Activated B cell treated with CpG ODN at 0.5 μM for 24 hours (primary cell): ENCODE measurements around the gene GNB3. TPM values are rescaled to one million over a fixed set of nuclear protein-coding genes. Genes with fewer than 3 reads are reported as not detected.

Experiments
- ATAC-seq: fragments of 200-7000 bp; cut with Tn5 transposase; one replicate; pipeline ENCODE4 v1.10.0; 2021; ENCODE audit warnings: low read depth, mild to moderate bottlenecking, moderate library complexity
- CTCF ChIA-PET: fragments of 350-600 bp; sonication (Branson Sonifier 250); formaldehyde crosslinking; loops from one replicate; lab custom pipeline; 2021; ENCODE audit warnings: antibody characterized with exemption; lab: Charles Lee
- POLR2A ChIA-PET: fragments of 350-600 bp; sonication (Branson Sonifier 250); formaldehyde crosslinking; loops from one replicate; lab custom pipeline; 2021; ENCODE audit warnings: antibody characterized with exemption; lab: Charles Lee
- DNase-seq: peaks from one replicate; pipeline ENCODE4 v3.0.0; 2022
- H3K27ac Mint-ChIP-seq: one replicate; pipeline ENCODE4 v1.8.0; 2020; ENCODE audit warnings: mixed read lengths
- H3K27me3 Mint-ChIP-seq: one replicate; pipeline ENCODE4 v1.8.0; 2021; ENCODE audit warnings: mixed read lengths
- H3K36me3 Mint-ChIP-seq: one replicate; pipeline ENCODE4 v1.8.0; 2021; ENCODE audit warnings: low read depth, mixed read lengths
- H3K4me1 Mint-ChIP-seq: one replicate; pipeline ENCODE4 v1.8.0; 2021; ENCODE audit warnings: mixed read lengths
- H3K4me3 Mint-ChIP-seq: one replicate; pipeline ENCODE4 v1.8.0; 2020; ENCODE audit warnings: mild to moderate bottlenecking, mixed read lengths
- H3K9me3 Mint-ChIP-seq: one replicate; pipeline ENCODE4 v1.8.0; 2020; ENCODE audit warnings: mixed read lengths
- intact Hi-C: fragments of 100-400 bp; cut with micrococcal nuclease; formaldehyde crosslinking; loops from one replicate; pipeline ENCODE4 v1.15.1; 2024
- total RNA-seq: library from RNA; stranded (reverse); gene quantifications from 2 replicates; pipeline ENCODE4 v1.2.3, GENCODE V29; 2022
- TF ChIP-seq, protein P1 (sequence below): fragments of 200-600 bp; IDR thresholded peaks from one replicate; pipeline ENCODE4 v1.8.0; 2022; ENCODE audit warnings: antibody characterized with exemption, mild to moderate bottlenecking

GNB3 gene
- total RNA-seq, 1 donor from 2014 or later = 0.60 TPM

DNA sequence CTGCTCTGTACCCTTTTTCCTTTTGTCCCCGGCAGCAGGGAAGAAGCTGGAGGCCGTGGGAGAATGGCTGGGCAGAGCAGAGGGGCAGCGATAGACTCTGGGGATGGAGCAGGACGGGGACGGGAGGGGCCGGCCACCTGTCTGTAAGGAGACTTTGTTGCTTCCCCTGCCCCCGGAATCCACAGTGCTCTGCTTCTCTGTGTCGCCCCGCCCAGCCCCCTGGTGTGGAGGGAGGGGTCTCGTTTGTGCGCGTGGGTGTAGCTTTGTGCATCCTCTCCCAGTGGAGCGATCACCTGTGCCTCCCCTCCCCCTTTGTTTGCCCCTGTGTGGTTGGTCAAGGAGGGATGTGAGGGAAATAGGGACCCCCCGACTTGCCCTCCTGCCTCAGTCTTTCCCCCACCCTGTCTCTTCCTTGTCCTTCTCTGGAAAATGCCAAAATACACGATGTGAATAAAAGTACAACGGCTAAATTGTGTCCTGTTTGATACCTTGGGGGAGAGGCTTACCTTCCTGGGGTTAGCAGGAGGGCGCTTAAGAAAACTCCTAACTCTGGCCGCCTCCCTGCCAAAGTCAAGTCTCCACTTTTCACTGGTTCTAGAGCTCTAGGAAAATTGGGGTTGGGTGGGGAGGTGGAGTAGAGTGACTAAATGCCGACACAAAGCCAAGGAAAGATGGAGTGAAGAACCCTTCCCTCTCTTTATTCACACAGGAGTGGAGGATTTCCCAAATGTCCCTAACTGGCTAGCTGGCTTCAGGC lies 25.6 kb downstream of the GNB3 start:
- no peak for DNase-seq
- H3K9me3 Mint-ChIP-seq = no peaks in the 10 kb centered on the region
- no peak for ATAC-seq
- peak overlapping the region; percentile 89 for H3K4me3 Mint-ChIP-seq
- intact Hi-C loops = loop anchor here (2.0 kb wide), 1 partner anchor 772 kb away; no protein-coding TSS in a partner anchor
- H3K4me1 Mint-ChIP-seq = peaks cover 40% of the 10 kb centered on the region
- no peaks in the 10 kb centered on the region for H3K27me3 Mint-ChIP-seq
- peak overlapping the region; percentile 84 for H3K27ac Mint-ChIP-seq
- TF ChIP-seq, protein P1, sequence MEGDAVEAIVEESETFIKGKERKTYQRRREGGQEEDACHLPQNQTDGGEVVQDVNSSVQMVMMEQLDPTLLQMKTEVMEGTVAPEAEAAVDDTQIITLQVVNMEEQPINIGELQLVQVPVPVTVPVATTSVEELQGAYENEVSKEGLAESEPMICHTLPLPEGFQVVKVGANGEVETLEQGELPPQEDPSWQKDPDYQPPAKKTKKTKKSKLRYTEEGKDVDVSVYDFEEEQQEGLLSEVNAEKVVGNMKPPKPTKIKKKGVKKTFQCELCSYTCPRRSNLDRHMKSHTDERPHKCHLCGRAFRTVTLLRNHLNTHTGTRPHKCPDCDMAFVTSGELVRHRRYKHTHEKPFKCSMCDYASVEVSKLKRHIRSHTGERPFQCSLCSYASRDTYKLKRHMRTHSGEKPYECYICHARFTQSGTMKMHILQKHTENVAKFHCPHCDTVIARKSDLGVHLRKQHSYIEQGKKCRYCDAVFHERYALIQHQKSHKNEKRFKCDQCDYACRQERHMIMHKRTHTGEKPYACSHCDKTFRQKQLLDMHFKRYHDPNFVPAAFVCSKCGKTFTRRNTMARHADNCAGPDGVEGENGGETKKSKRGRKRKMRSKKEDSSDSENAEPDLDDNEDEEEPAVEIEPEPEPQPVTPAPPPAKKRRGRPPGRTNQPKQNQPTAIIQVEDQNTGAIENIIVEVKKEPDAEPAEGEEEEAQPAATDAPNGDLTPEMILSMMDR = no peak
- H3K36me3 Mint-ChIP-seq = peaks cover 67% of the 10 kb centered on the region
- CTCF ChIA-PET = interaction anchor here (0.6 to 3.4 kb wide), 3 partner anchors 14 to 25 kb away, joined by 3 to 34 read pairs (median 6); partner anchors contain the start of genes CDCA3 and USP5
- POLR2A ChIA-PET = interaction anchor here (0.8 to 11.1 kb wide), 11 partner anchors 11 to 273 kb away, joined by 3 to 190 read pairs (median 5); partner anchors contain the start of genes C12orf57, CDCA3, COPS7A and MLF2

DNA sequence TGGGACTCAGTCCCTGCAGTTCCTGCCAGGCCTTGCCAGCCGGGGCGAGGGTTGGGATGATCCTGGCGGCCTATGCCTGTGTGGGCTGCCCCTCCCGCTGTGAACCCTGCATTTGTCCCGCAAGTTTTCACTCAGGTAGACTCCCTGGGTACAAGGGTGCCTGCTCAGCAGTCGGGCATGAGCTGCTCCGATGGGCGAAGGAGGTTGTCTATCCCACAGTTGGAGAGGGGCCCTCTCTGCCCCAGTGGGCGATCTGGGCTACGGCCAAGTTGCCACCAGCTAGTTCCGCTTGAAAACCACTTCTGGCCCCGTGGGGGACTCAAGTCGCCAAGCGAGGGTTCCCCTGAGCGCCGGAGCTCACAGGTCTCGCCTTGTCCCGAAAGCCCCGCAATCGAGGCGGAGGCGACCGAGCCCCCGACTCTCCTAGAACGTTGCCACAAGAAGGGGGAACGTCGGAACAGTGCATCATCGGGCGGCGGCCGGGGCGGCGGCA lies 26.2 kb downstream of the GNB3 start:
- Mint-ChIP-seq H3K27me3 (no peaks in the 10 kb centered on the region), H3K4me1 (peaks cover 46% of the 10 kb centered on the region), H3K27ac (peak overlapping the region; percentile 84), H3K9me3 (no peaks in the 10 kb centered on the region), H3K36me3 (peaks cover 66% of the 10 kb centered on the region), H3K4me3 (peak overlapping the region; percentile 89)
- ChIA-PET CTCF (interaction anchor here (1.6 to 3.4 kb wide), 3 partner anchors 14 to 71 kb away, joined by 4 to 34 read pairs (median 6); partner anchors contain the start of genes CDCA3 and USP5), POLR2A (interaction anchor here (0.8 to 11.1 kb wide), 17 partner anchors 8 to 374 kb away, joined by 3 to 190 read pairs (median 5); partner anchors contain the start of genes C12orf57, CDCA3, COPS7A and MLF2)
- ATAC-seq (no peak), DNase-seq (no peak)
- intact Hi-C loops = loop anchor here (1.0 to 2.0 kb wide), 3 partner anchors 15 to 772 kb away; partner anchors contain the start of genes LPCAT3 and USP5
- TF ChIP-seq, protein P1 = no peak

DNA sequence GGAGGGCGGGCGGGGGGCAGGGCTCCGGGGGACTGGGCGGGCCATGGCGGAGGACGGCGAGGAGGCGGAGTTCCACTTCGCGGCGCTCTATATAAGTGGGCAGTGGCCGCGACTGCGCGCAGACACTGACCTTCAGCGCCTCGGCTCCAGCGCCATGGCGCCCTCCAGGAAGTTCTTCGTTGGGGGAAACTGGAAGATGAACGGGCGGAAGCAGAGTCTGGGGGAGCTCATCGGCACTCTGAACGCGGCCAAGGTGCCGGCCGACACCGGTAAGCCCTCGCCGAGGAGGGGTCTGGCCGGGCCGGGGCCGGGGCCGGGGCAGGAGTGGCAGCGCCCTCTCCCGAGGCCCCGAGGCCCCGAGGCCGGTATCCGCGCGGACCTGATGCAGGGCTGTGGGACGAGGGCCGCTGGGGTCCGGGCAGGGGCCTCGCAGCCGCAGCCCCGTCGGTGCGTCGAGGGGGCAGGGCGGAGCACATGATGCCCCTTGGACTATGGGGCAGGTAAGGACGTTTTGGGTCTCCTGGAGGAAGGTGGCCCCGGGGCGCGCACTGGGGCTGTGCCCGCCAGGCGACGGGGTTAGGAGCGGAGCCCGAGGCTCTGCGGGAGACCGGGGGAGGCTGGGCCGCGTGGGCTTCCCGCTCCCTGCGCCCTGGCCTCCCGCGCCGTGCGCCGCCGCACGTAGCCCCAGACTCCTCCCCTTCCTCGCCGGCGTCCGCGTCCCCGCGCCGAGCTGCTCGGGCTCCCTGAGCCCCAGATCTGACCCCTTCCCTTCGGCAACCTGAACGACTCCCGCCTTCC lies 26.9 kb downstream of the GNB3 start, which contains the start of gene TPI1:
TSS of gene TPI1 (plus strand) at position 119 of the 798 bp plus-strand sequence. CDS start at position 155, 36 bp downstream.
- TF ChIP-seq, protein P1 = no peak
- intact Hi-C loops = loop anchor here (1.0 to 2.0 kb wide), 3 partner anchors 15 to 771 kb away; partner anchors contain the start of genes LPCAT3 and USP5
- peak within 1 kb of the TSS; percentile 84 for H3K27ac Mint-ChIP-seq
- H3K9me3 Mint-ChIP-seq = no peaks in the 10 kb centered on the region
- H3K4me3 Mint-ChIP-seq = peak within 1 kb of the TSS; percentile 89
- CTCF ChIA-PET = interaction anchor here (0.6 to 3.4 kb wide), 6 partner anchors 15 to 241 kb away, joined by 4 to 34 read pairs (median 8); partner anchors contain the start of genes C1RL, CDCA3, MLF2 and USP5
- no peaks in the 10 kb centered on the region for H3K27me3 Mint-ChIP-seq
- POLR2A ChIA-PET = interaction anchor here (0.6 to 11.1 kb wide), 22 partner anchors 9 to 424 kb away, joined by 3 to 190 read pairs (median 3); partner anchors contain the start of genes C12orf57, CDCA3, COPS7A and EMG1
- peaks cover 51% of the 10 kb centered on the region for H3K4me1 Mint-ChIP-seq
- H3K36me3 Mint-ChIP-seq = peaks cover 66% of the 10 kb centered on the region
- DNase-seq (peak; percentile 65), ATAC-seq (peak; percentile 78)

DNA sequence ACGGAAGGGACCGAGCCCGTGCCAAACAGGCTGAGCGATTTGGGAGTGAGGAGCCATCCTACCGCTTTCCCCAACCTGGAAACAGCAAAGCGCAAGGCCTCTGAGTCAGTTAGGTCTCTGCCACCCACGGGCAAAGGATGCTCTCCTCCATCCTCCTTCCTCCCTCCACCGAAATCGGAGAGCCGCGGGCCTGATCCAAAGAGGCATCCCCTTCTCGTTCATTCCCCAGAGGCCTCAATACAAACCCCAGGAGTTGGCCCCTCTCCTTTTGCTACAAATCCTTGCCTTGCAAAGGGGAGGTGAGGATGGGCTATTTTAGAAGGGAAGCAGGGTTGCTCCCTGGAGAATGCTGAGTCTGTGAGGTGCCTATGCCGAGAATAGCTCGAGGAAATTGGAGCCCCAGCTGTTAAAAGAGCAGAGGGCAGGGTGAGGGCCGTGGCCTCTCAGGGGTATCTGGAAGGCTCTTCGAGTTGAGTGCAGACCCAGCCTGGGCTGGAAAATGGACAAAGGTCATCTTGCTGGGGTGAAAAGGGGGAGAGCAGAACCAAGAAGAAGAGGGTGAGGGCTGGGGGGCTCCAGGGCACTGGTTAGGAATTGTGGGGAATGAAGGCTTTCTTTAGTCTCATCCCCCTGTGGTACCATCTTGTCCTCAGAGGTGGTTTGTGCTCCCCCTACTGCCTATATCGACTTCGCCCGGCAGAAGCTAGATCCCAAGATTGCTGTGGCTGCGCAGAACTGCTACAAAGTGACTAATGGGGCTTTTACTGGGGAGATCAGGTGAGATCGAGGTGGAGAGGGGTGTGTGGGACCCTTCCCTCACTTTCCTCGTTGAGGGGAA lies 27.7 kb downstream of the GNB3 start:
- POLR2A ChIA-PET = interaction anchor here (0.6 to 11.1 kb wide), 19 partner anchors 10 to 375 kb away, joined by 3 to 190 read pairs (median 7); partner anchors contain the start of genes C12orf57, CDCA3, COPS7A and EMG1
- H3K27me3 Mint-ChIP-seq = no peaks in the 10 kb centered on the region
- DNase-seq = no peak
- peaks cover 51% of the 10 kb centered on the region for H3K4me1 Mint-ChIP-seq
- peak overlapping the region; percentile 75 for H3K27ac Mint-ChIP-seq
- ATAC-seq = no peak
- intact Hi-C loops = loop anchor here (1.0 kb wide), 6 partner anchors 70 to 245 kb away; partner anchors contain the start of genes C12orf57, C1R and C1RL
- TF ChIP-seq, protein P1 = no peak
- no peaks in the 10 kb centered on the region for H3K9me3 Mint-ChIP-seq
- H3K4me3 Mint-ChIP-seq = peak overlapping the region; percentile 88
- H3K36me3 Mint-ChIP-seq = peaks cover 62% of the 10 kb centered on the region
- CTCF ChIA-PET = interaction anchor here (0.6 to 3.4 kb wide), 20 partner anchors 10 to 275 kb away, joined by 3 to 34 read pairs (median 6); partner anchors contain the start of genes C12orf57, C1RL, CDCA3 and MLF2
